A673 (cell line): ENCODE measurements around the gene SMIM44. TPM values are rescaled to one million over a fixed set of nuclear protein-coding genes. Genes with fewer than 3 reads are reported as not detected.

Experiments
- BruUV-seq: library from RNA; stranded (reverse); fragments of 400-500 nt; replicated peaks from 2 replicates; lab custom pipeline; 2021; lab: Mats Ljungman, UMichigan
- CTCF ChIA-PET: fragments of 300-600 bp; sonication (Branson Sonifier 250); formaldehyde crosslinking; loops from one replicate; lab custom pipeline; 2022; ENCODE audit warnings: antibody characterized with exemption; lab: Charles Lee
- POLR2A ChIA-PET: fragments of 300-600 bp; sonication (Branson Sonifier 250); formaldehyde crosslinking; loops from one replicate; lab custom pipeline; 2022; ENCODE audit warnings: antibody characterized with exemption; ENCODE audit not compliant: low non-redundant PET; lab: Charles Lee
- DNase-seq: peaks from one replicate; pipeline ENCODE4 v3.0.0-alpha.2; 2015; ENCODE audit warnings: low spot score
- H3K27ac ChIP-seq: fragments of 200-600 bp; sonication (generic); 2 replicates; pipeline ENCODE4 v1.5.1; 2016; ENCODE audit warnings: mixed run types, low read depth, mild to moderate bottlenecking, mixed read lengths, antibody characterized with exemption, low read length; ENCODE audit not compliant: poor library complexity, severe bottlenecking
- H3K27me3 ChIP-seq: fragments of 200-600 bp; sonication (generic); replicated peaks from 2 replicates; pipeline ENCODE4 v1.6.1; 2017; ENCODE audit warnings: mixed run types, low read depth, mild to moderate bottlenecking, mixed read lengths, antibody characterized with exemption, low read length; ENCODE audit not compliant: insufficient read depth, poor library complexity
- H3K36me3 ChIP-seq: fragments of 200-600 bp; sonication (generic); 2 replicates; pipeline ENCODE4 v1.6.1; 2016; ENCODE audit warnings: mixed run types, mild to moderate bottlenecking, mixed read lengths, antibody characterized with exemption, low read length; ENCODE audit not compliant: insufficient read depth, poor library complexity, severe bottlenecking
- H3K4me1 ChIP-seq: fragments of 200-600 bp; sonication (generic); 2 replicates; pipeline ENCODE4 v1.6.1; 2017; ENCODE audit warnings: mixed run types, mild to moderate bottlenecking, mixed read lengths, antibody characterized with exemption, low read length; ENCODE audit not compliant: insufficient read depth, poor library complexity, severe bottlenecking
- H3K4me3 ChIP-seq: fragments of 200-600 bp; sonication (generic); 2 replicates; pipeline ENCODE4 v1.5.1; 2016; ENCODE audit warnings: low read depth, mixed run types, mild to moderate bottlenecking, mixed read lengths, low read length; ENCODE audit not compliant: poor library complexity, severe bottlenecking
- H3K9me3 ChIP-seq: fragments of 200-600 bp; sonication (generic); 2 replicates; pipeline ENCODE4 v1.6.1; 2016; ENCODE audit warnings: mixed run types, low read depth, mild to moderate bottlenecking, mixed read lengths, antibody characterized with exemption, low read length; ENCODE audit not compliant: poor library complexity, severe bottlenecking
- EZH2 ChIP-seq: fragments of 200-600 bp; sonication (generic); IDR thresholded peaks from 2 replicates; pipeline ENCODE4 v1.6.1; 2017; ENCODE audit warnings: borderline replicate concordance, low read depth, mild to moderate bottlenecking, mixed read lengths, antibody characterized with exemption, low read length; ENCODE audit not compliant: poor library complexity, severe bottlenecking
- intact Hi-C: fragments of 100-400 bp; cut with micrococcal nuclease; formaldehyde crosslinking; loops from one replicate; pipeline ENCODE4 v1.10.0; 2022; ENCODE audit not compliant: unreplicated experiment
- total RNA-seq: library from RNA; stranded (reverse); gene quantifications from 2 replicates; pipeline ENCODE4 v1.2.3, GENCODE V29; 2021
- TF ChIP-seq, protein P1 (sequence below): fragments of 300-800, 200-600 bp; sonication (generic); conservative IDR thresholded peaks from 2 replicates; pipeline ENCODE4 v1.5.1; 2017; ENCODE audit warnings: low read depth, mild to moderate bottlenecking, antibody characterized with exemption, low read length, moderate library complexity, mixed read lengths

Gene SMIM44
- total RNA-seq, 1 experiment from 2014 or later, result not detected

DNA sequence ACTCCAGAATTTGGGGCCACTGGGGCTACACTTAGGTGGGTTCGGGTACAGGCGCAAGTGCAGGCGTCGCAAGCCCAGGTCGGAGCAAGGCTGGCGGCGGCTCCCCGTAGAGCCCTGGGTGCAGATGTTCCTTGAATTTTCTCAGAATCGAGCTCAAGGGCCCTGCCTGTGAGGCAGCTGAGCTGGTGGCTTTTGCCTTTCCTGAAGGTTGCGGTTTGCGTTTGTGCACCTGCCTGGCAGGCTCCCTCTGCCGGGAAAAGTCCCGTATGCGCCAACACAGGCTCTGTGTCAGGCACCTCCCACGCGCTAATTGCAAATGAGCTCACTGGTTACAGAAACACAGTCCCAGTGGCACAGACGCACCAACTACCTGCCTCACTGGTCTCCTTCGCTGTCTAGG, 11.3 kb upstream of the SMIM44 start:
- TF ChIP-seq, protein P1, sequence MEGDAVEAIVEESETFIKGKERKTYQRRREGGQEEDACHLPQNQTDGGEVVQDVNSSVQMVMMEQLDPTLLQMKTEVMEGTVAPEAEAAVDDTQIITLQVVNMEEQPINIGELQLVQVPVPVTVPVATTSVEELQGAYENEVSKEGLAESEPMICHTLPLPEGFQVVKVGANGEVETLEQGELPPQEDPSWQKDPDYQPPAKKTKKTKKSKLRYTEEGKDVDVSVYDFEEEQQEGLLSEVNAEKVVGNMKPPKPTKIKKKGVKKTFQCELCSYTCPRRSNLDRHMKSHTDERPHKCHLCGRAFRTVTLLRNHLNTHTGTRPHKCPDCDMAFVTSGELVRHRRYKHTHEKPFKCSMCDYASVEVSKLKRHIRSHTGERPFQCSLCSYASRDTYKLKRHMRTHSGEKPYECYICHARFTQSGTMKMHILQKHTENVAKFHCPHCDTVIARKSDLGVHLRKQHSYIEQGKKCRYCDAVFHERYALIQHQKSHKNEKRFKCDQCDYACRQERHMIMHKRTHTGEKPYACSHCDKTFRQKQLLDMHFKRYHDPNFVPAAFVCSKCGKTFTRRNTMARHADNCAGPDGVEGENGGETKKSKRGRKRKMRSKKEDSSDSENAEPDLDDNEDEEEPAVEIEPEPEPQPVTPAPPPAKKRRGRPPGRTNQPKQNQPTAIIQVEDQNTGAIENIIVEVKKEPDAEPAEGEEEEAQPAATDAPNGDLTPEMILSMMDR, result no peak
- TF ChIP-seq EZH2, result no peak
- Histone ChIP-seq H3K4me3 (no peak overlapping the region), H3K36me3 (peaks cover 32% of the 10 kb centered on the region), H3K4me1 (no peaks in the 10 kb centered on the region), H3K27me3 (no peaks in the 10 kb centered on the region), H3K9me3 (no peaks in the 10 kb centered on the region), H3K27ac (no peak overlapping the region)
- POLR2A ChIA-PET, result interaction anchor here (0.7 kb wide), 1 partner anchor 544 kb away, joined by 5 read pairs; no protein-coding TSS in a partner anchor
- intact Hi-C loops, result no loop called here
- BruUV-seq, result no TSS peak
- CTCF ChIA-PET, result interaction anchor here (0.7 kb wide), 2 partner anchors 66 to 189 kb away, joined by 4 to 6 read pairs; no protein-coding TSS in a partner anchor
- no peak for DNase-seq

DNA sequence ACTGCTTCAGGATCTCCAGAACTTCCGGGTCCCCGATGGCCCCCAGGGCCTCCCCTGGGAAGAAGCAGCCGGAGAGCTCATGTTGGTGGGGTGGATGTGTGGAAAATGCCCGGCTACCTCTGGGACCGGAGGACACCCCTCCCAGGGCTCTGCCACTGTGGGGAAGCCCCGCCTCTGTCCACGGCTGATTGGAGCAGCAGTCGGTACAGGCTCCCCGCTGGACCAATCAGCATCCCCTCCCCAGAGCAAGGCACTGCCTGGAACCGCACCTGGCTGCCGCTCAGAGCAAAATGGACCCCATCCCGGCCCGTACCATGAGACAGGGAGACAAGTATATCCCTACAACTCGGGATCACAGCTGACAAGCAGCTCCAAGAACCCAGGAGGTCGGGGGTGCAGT, 10.8 kb upstream of the SMIM44 start:
- ChIA-PET CTCF (interaction anchor here (0.7 kb wide), 1 partner anchor 66 kb away, joined by 6 read pairs; no protein-coding TSS in a partner anchor), POLR2A (interaction anchor here (0.7 kb wide), 1 partner anchor 544 kb away, joined by 5 read pairs; no protein-coding TSS in a partner anchor)
- Histone ChIP-seq H3K4me1 (no peaks in the 10 kb centered on the region), H3K36me3 (peaks cover 32% of the 10 kb centered on the region), H3K27me3 (no peaks in the 10 kb centered on the region), H3K9me3 (no peaks in the 10 kb centered on the region), H3K27ac (no peak overlapping the region), H3K4me3 (no peak overlapping the region)
- DNase-seq, result no peak
- intact Hi-C loops, result no loop called here
- TF ChIP-seq, protein P1, result no peak
- no peak for TF ChIP-seq EZH2
- no TSS peak for BruUV-seq

DNA sequence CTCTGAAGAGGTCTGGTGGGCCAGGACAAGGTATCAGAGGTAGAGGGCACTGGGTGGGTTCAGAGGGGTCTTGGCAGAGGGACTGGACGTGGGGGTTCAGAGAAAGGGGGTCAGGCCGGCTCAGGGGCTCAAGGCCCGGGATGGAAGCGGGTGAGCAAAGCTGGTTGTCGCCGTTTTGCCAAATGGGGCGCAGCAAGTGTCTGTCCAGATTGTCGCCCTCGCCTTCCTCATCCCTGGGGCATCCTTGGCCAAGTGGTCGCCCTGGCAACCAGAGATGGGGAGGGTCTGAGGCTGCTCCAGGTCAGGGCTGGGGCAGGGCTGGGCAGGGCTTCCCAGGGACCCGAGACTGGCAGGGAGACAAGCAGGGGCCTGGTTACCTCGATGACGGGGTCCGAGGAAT, 10.4 kb upstream of the SMIM44 start:
- no peaks in the 10 kb centered on the region for H3K4me1 ChIP-seq
- peaks cover 32% of the 10 kb centered on the region for H3K36me3 ChIP-seq
- intact Hi-C loops, result no loop called here
- DNase-seq, result no peak
- CTCF ChIA-PET, result no interaction called here
- POLR2A ChIA-PET, result no interaction called here
- H3K9me3 ChIP-seq, result no peaks in the 10 kb centered on the region
- no peak overlapping the region for H3K27ac ChIP-seq
- no TSS peak for BruUV-seq
- TF ChIP-seq, protein P1, result no peak
- TF ChIP-seq EZH2, result no peak
- H3K27me3 ChIP-seq, result no peaks in the 10 kb centered on the region
- no peak overlapping the region for H3K4me3 ChIP-seq
